NCI-H345 (cell line): ENCODE results near the gene GRID1.

Experiments
- DNase-seq: peaks from one replicate; lab custom pipeline; 2025; lab: John Stamatoyannopoulos, UW

GRID1 gene

GRCh38 chr10:86368987-86369386 is 2.4 kb upstream of the GRID1 start:
- DNase-seq, result no peak

GRCh38 chr10:86368046-86368445 is 1.5 kb upstream of the GRID1 start:
- no peak for DNase-seq

GRCh38 chr10:86367152-86367951 is 757 bp upstream of the GRID1 start:
- no peak for DNase-seq

GRCh38 chr10:86366902-86367151 is 232 bp upstream of the GRID1 start:
- DNase-seq, result no peak

- DNase-seq, result no peak
Observed at GRCh38 chr10:86365346-86366032, 1.1 kb downstream of the GRID1 start.

- DNase-seq, result no peak
Observed at GRCh38 chr10:86364491-86365345, 1.9 kb downstream of the GRID1 start.

GRCh38 chr10:86363833-86364490 is 2.6 kb downstream of the GRID1 start:
- DNase-seq, result no peak

- no peak for DNase-seq
Observed at GRCh38 chr10:86363184-86363832, 3.3 kb downstream of the GRID1 start.

GRCh38 chr10:86362586-86363183 is 3.9 kb downstream of the GRID1 start:
- no peak for DNase-seq

GRCh38 chr10:86362129-86362527 is 4.5 kb downstream of the GRID1 start:
- DNase-seq, result no peak

- peak; percentile 52 for DNase-seq
Observed at GRCh38 chr10:86361156-86362128, 5.2 kb downstream of the GRID1 start.

GRCh38 chr10:86360657-86361056 is 5.9 kb downstream of the GRID1 start:
- DNase-seq, result no peak

- DNase-seq, result no peak
Observed at GRCh38 chr10:86359954-86360353, 6.6 kb downstream of the GRID1 start.

- no peak for DNase-seq
Observed at GRCh38 chr10:86359111-86359510, 7.5 kb downstream of the GRID1 start.

- no peak for DNase-seq
Observed at GRCh38 chr10:86357676-86358075, 8.9 kb downstream of the GRID1 start.

- no peak for DNase-seq
Observed at GRCh38 chr10:86357041-86357440, 9.6 kb downstream of the GRID1 start.

- no peak for DNase-seq
Observed at GRCh38 chr10:86356296-86356695, 10.3 kb downstream of the GRID1 start.

GRCh38 chr10:86355571-86356038 is 11.0 kb downstream of the GRID1 start:
- no peak for DNase-seq

- DNase-seq, result no peak
Observed at GRCh38 chr10:86354761-86355540, 11.6 kb downstream of the GRID1 start.
